ENCODE results near the gene URGCP.

GRCh38 chr7:43890468-43890867, 15.9 kb downstream of the URGCP start:
- no peak for TF ChIP-seq CTCF (IDR thresholded peaks at IDR 0.05)
- TF ChIP-seq POLR2A (IDR thresholded peaks at IDR 0.05) = no peak
